ENCODE data around the gene GRIK4.
"Not testable (repeated sequence)": the region's sequence is repeated elsewhere in the genome, so short reads cannot be mapped to it uniquely, and the experiment has no call there.

The GRIK4 gene

GRCh38 chr11:120750647-120751549 is 239.3 kb downstream of the GRIK4 start:
- no peak for DNase-seq

GRCh38 chr11:120751550-120751949 is 240.0 kb downstream of the GRIK4 start:
- no peak for DNase-seq

GRCh38 chr11:120752668-120753067 is 241.1 kb downstream of the GRIK4 start:
- DNase-seq, result no peak

- DNase-seq, result no peak
Observed at GRCh38 chr11:120756931-120757330, 245.4 kb downstream of the GRIK4 start.

GRCh38 chr11:120759046-120759445 is 247.5 kb downstream of the GRIK4 start:
- DNase-seq, result no peak

GRCh38 chr11:120765710-120766109 is 254.2 kb downstream of the GRIK4 start:
- DNase-seq, result not testable (repeated sequence)

GRCh38 chr11:120766318-120766717 is 254.8 kb downstream of the GRIK4 start:
- DNase-seq, result no peak

GRCh38 chr11:120768949-120769348 is 257.4 kb downstream of the GRIK4 start:
- DNase-seq, result no peak

GRCh38 chr11:120769906-120770305 is 258.4 kb downstream of the GRIK4 start:
- DNase-seq, result no peak

GRCh38 chr11:120771551-120772060 is 260.1 kb downstream of the GRIK4 start:
- DNase-seq, result no peak

GRCh38 chr11:120773501-120774031 is 262.0 kb downstream of the GRIK4 start:
- DNase-seq, result peak; percentile 34

GRCh38 chr11:120774591-120775386 is 263.2 kb downstream of the GRIK4 start:
- no peak for DNase-seq

GRCh38 chr11:120775986-120776951 is 264.7 kb downstream of the GRIK4 start:
- DNase-seq, result no peak

- no peak for DNase-seq
Observed at GRCh38 chr11:120778685-120779490, 267.3 kb downstream of the GRIK4 start.

- DNase-seq, result no peak
Observed at GRCh38 chr11:120780239-120780638, 268.7 kb downstream of the GRIK4 start.

GRCh38 chr11:120781486-120782120 is 270.1 kb downstream of the GRIK4 start:
- no peak for DNase-seq

- DNase-seq, result no peak
Observed at GRCh38 chr11:120784566-120785251, 273.2 kb downstream of the GRIK4 start.

GRCh38 chr11:120785576-120785975 is 274.0 kb downstream of the GRIK4 start:
- no peak for DNase-seq

- DNase-seq, result no peak
Observed at GRCh38 chr11:120786206-120786735, 274.7 kb downstream of the GRIK4 start.

GRCh38 chr11:120787224-120787623 is 275.7 kb downstream of the GRIK4 start:
- DNase-seq, result not testable (repeated sequence)
